ENCODE measurements around the gene KIF26B. TPM values are rescaled to one million over a fixed set of nuclear protein-coding genes. Genes with fewer than 3 reads are reported as not detected.

KIF26B gene
- total RNA-seq, 1 donor from 2014 or later, result 4.0 TPM

DNA sequence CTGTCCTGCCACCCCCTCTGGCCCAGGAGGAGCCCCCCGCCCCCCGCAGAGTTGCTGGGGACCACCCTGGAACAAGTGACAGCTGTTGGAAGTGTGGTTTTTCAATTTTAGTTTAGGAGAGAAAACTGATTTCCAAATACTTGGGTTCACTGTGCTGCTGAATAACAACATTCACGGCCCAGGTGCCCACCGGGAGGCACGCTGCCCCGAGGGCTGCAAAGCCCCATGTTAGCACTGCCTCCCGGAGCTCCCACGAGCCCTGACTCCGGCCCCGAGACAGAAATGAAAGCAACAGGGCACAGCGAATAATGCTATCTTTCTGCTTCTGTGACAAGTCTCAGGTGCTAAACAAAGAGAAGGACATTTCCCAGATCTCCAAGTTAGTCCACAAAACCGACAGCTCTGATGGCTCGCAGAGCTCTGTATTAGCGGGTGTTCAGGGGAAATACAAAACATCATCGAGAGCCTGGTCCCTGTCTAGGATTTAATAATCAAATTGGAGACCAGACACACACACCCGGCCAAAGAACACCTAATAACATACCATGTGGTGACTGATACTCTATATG is 451.5 kb downstream of the KIF26B start:
- DNase-seq (ENCODE audit: extremely low read depth, low read depth, low spot score), result no peak

GRCh38 chr1:245608271-245608670 is 453.5 kb downstream of the KIF26B start:
- DNase-seq (ENCODE audit: extremely low read depth, low read depth, low spot score), result no peak

DNA sequence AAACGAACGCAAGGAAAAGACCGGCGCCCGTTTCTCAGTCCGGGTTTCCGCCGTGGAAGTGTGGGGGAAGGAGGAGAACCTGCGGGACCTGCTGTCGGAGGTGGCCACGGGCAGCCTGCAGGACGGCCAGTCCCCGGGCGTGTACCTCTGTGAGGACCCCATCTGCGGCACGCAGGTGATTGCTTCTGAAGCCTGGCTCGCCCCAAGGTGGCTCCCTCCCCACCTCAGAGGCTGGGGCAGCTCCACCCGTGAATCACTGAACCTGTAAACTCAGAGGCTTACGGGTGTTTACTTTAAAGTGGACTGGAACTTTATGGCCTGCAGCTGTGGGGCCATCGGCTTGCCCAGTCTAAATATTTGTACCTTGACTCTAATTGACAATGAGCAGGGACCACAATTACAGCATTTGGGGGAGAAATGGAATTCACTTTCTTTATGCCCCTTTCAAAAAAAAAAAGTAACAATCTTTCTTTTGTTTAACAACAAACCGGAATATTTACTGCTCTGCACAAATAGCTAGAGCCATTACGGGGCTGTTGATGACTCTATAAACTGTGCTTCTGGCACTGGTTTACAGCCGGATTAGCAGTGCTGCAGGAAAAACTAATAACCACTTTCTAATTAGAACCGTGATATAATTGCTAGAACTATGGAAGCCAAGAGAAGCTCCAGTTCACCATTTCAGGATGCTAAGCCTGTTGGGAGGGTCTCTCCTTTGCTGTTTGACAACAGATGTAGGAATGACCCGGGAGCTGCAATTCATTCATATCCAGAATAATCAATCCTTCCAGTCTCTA is 454.8 kb downstream of the KIF26B start:
- no peak for DNase-seq (ENCODE audit: extremely low read depth, low read depth, low spot score)

- no peak for DNase-seq (ENCODE audit: extremely low read depth, low read depth, low spot score)
Observed at GRCh38 chr1:245611251-245611650, 456.5 kb downstream of the KIF26B start.

DNA sequence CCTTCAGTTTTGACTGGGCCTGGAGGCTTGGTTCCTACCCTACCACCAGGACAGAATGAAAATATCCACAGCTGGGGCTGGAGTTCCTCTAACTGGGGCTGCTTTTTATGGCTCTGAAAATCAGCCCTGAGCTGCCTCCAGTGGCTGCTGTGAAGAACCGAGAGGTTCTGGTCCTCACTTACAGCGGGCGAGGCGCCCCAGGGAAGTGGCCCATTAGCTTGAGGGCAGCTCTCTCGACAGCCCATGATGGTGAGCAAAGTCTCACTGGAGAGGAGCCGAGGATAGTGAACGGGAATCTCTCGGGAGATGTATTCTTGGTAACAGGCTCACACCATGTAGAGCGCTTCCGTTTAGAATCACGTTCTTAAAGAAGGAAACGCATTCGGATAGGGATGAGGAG is 459.7 kb downstream of the KIF26B start:
- DNase-seq (ENCODE audit: extremely low read depth, low read depth, low spot score), result no peak

DNA sequence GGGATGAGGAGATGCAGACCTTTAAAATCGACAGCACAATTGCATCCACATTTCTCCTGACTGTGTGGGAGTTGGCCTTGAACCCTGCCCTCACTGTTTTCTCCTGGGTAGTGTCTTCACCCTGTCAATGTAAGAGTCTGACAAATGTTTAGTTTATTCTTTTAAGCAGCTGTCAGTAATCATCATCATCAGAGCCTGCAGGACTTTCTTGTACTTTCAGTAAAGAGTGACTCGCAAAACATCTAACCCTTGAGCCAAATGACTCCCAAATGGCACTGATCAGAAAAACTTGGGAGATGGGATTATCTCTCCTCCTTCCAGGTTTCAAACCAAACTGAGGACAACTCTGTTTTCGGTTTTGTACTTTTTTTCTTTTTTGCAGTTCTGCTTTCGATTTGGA is 460.2 kb downstream of the KIF26B start:
- no peak for DNase-seq (ENCODE audit: extremely low read depth, low read depth, low spot score)

GRCh38 chr1:245621589-245621988 is 466.8 kb downstream of the KIF26B start:
- DNase-seq (ENCODE audit: extremely low read depth, low read depth, low spot score), result no peak

DNA sequence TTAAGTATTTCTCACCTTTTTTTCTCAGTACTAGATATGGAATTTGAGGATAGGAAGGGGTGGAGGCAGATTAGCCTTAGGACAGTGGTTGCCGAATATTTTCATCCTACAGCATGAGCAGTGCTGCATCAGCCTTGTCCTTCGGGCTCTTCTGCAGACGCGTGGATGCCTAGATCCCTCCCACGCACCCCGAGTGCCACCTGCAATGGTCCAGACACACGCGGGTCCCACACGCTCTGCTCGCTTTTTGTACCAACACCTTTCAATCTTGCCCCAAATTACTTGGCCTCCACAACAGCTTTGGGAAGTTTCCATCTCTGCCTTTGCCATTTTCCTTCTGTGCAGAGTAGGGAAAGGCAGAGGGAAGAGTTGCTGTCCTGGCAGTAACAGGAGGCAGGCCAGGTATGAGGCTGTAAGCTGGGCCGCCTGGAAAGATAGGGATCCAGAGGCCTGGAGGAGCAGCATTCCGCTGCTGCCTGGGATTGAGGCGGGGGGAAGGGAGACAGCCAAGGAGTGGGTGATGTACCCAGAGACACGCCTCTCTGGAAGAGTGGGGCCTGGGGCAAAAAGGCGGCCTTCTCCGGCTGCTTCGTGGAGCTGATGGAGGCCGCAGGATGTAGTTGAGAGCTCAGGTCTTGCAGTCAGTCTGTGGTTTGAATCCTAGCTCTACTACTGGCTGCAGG is 467.7 kb downstream of the KIF26B start:
- no peak for DNase-seq (ENCODE audit: extremely low read depth, low read depth, low spot score)

DNA sequence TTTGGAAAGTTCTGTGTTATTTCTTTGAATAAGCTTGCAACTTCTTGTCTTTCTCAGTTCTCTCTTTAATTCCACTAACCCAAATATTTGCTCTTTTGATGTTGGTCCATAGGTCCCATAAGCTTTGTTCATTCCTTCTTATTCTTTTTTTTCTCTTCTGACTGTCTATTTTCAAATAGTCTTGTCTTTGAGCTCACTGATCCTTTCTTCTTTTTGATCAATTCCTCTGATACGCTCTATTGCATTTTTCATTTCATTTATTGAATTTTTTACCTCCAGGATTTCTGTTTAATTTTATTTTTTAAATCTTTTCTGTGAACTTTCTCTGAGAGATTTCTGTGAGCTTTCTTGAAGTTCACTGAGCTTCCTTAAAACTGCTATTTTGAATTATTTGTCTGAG is 486.6 kb downstream of the KIF26B start:
- no peak for DNase-seq (ENCODE audit: extremely low read depth, low read depth, low spot score)

DNA sequence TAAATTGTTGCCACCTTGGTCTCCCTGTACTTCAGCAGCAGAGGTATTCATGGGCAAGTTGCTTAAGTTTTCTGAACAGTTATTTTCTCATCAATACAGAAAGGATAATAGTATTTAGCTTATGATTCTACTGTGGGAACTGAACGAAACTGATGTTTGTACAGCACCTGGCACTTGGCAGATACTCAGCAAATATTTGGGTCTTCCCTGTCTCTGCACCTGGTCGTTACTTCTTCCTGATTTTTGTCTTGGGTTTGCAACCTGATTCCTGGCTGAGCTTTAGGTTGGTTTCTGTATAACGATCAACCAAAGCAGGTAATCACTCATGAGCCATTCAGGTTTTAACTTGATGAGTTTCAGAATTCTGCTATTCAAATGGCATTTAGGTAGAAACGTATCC is 490.6 kb downstream of the KIF26B start:
- DNase-seq (ENCODE audit: extremely low read depth, low read depth, low spot score), result no peak

DNA sequence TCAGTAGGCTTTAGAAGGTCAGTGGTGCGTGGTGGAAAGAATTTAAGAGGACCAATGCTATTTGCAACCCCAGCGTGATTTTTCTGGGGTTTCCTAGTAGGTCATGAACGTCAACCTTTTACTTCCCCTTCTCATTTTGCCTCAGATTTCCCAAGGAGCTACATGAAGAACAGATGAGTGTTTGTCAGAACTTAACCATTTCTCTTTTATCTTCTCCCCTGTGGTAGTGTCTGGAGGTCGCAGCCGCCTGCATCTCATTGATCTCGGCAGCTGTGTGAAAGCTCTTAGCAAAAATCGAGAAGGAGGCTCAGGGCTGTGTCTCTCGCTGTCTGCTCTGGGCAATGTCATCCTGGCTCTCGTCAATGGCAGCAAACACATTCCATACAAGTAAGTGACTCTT is 491.1 kb downstream of the KIF26B start:
- no peak for DNase-seq (ENCODE audit: extremely low read depth, low read depth, low spot score)

- no peak for DNase-seq (ENCODE audit: extremely low read depth, low read depth, low spot score)
Observed at GRCh38 chr1:245648749-245649522, 494.2 kb downstream of the KIF26B start.

DNA sequence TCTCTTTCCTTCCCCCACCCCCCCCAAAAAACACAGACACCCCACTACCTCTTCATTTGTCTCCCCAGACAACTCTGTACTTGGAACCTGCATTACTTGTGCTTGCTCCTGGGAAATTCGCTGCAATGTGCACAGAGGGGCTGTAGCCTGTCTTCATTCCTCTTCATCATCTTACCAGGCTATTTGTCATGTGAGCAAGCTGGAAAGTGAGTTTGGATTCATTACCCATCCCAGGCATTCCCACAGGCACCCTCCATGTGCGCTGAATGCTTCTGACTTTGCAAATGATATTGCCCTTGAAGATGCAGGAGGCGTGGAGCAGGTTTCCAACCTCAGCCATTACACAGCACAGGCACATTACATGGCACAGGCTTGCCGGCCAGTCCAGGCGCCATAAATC is 494.9 kb downstream of the KIF26B start:
- no peak for DNase-seq (ENCODE audit: extremely low read depth, low read depth, low spot score)

DNA sequence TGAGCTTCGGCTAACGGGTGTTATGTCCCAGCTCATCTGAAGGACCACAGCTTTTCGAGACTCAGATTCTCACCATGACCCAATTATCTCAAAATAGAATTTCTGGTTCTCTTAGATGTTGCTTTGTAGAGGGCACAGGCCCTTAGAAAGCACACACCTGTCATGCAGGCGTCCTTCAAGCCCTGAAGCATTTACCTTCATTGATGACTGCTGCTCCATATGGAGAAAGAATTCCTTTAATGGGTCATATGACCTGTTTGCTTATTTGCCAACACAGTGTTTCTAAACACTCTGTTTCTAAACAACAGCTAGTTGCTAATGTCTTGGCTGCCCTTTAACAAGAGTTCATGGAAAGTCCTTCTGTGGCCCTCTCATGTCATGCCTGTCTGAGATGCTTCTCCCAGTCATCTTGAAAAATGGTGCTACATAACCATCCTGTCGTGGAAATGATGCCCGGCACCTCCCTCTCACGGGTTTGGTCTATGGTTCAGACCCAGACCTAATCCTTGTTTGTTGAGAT is 495.7 kb downstream of the KIF26B start:
- DNase-seq (ENCODE audit: extremely low read depth, low read depth, low spot score), result no peak

DNA sequence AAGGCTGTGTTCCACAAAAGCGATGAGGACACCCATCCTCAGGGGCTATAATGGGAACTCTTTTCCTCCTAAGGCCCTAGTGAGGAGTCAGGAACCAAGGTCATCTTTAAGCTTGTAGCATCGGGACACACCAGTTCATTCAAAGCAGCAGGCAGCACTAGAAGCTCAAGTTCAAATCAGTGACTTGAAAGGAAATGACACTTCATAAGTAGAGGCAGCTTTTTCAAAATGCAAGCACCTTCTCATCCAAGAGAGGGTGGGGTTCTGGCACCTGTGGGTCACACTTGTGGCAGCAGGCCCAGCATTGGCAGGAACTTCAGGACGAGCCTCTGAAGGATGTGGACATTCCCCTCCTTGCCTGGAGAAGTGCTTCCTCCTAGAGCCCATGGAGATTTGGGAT is 496.3 kb downstream of the KIF26B start:
- DNase-seq (ENCODE audit: extremely low read depth, low read depth, low spot score), result no peak

- DNase-seq (ENCODE audit: extremely low read depth, low read depth, low spot score), result no peak
Observed at GRCh38 chr1:245652116-245652515, 497.3 kb downstream of the KIF26B start.

DNA sequence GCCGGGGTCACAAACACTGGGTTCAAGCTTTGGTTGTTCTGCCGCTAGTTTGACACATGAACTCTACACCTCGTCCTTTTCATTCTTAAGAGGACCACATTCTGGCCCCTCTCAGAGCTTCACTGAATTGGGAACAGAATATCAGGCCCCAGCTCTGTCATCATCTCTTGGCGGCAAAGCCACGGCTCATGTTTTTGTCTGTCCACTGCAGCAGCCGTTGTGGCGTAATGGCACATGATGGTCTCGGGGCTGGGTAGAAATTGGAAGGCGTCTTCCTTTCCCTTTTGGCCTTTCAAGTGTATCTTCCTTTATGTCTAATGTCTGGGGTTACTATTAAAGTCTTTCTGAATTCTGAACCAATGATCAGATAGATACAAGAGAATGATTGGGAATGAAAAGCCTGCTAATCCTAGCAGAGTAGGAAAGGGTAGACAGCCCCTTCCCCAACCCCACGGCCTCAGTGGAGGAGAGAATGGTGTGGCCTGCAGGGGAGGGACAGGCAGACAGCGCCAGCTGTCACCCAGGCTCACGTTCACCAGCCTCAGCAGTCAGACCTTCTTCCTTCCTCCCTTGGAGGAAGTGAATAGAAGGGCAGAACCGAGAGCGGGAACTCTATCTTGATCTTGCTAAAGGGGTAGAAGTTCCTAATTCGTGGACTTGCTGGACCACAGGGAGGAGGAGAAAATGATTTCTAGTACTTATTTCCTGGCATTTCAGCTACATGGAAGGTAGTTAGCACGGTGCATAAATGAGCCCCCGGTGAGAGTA is 498.1 kb downstream of the KIF26B start:
- no peak for DNase-seq (ENCODE audit: extremely low read depth, low read depth, low spot score)

DNA sequence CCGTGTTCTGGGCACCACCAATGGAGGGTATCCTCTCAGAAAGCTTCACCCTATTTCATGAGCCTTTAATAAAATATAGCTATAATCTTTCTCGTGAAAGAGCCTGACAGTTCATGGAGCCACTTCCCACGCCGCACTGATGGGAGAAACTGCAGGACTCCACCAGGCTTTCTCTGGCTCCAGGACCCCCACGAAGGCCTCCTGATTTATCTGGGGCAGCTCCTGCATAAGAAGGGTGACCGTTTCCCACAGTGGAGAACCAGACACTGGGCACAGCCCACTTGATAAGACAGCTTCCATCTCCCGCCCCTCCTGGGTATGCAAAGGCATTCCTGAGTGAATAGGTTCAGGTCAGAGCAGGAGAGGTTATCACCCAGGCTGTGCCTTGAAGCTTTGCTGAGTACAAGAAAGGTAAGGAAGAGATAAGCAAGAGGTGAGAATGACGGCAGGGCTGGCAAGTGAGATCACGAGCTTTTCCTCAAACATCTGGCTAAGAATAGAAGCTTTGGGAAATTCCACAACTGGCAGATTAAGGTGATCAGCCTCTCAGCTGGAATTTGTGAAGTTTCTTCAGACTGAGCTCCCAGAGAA is 499.8 kb downstream of the KIF26B start:
- no peak for DNase-seq (ENCODE audit: extremely low read depth, low read depth, low spot score)

GRCh38 chr1:245656189-245656717 is 501.5 kb downstream of the KIF26B start:
- no peak for DNase-seq (ENCODE audit: extremely low read depth, low read depth, low spot score)

- no peak for DNase-seq (ENCODE audit: extremely low read depth, low read depth, low spot score)
Observed at GRCh38 chr1:245657371-245657770, 502.6 kb downstream of the KIF26B start.

All from glomerular endothelial cell (primary cell).